Skeletal muscle tissue (tissue), 4 donors: ENCODE data around the gene CRIM1. TPM values are rescaled to one million over a fixed set of nuclear protein-coding genes. Genes with fewer than 3 reads are reported as not detected.

Source experiments
- H3K27ac ChIP-seq: one replicate; pipeline ENCODE4 v1.7.0; 2013; ENCODE audit warnings: mild to moderate bottlenecking, low read depth, low read length, inconsistent platforms
- H3K27me3 ChIP-seq, 3 donors: one replicate each; pipeline ENCODE4 v1.7.0; 2013; ENCODE audit warnings: low read length in 3 of 3; ENCODE audit not compliant: control insufficient read depth in 3 of 3, insufficient read depth in 3 of 3
- H3K36me3 ChIP-seq, 3 donors: one replicate each; pipeline ENCODE4 v1.7.0; 2013; ENCODE audit warnings: low read length in 3 of 3; ENCODE audit not compliant: control insufficient read depth in 3 of 3, insufficient read depth in 3 of 3
- H3K4me1 ChIP-seq, 3 donors: one replicate each; pipeline ENCODE4 v1.7.0; 2013; ENCODE audit warnings: low read length in 3 of 3, mild to moderate bottlenecking in 3 of 3; ENCODE audit not compliant: control insufficient read depth in 3 of 3, insufficient read depth in 3 of 3
- H3K4me3 ChIP-seq, 3 donors: one replicate each; pipeline ENCODE4 v1.7.0; 2013; ENCODE audit warnings: low read length in 3 of 3
- H3K9ac ChIP-seq, 3 donors: one replicate each; pipeline ENCODE4 v1.7.0; 2013; ENCODE audit warnings: low read length in 3 of 3, mild to moderate bottlenecking in 3 of 3, moderate library complexity in 2 of 3, low read depth in 1 of 3
- H3K9me3 ChIP-seq, 3 donors: one replicate each; pipeline ENCODE4 v1.7.0; 2013; ENCODE audit warnings: low read length in 3 of 3; ENCODE audit not compliant: control insufficient read depth in 3 of 3
- total RNA-seq: library from RNA; depleted of rRNA; stranded (reverse); fragments of >200 nt; gene quantifications from one replicate; pipeline ENCODE4 v1.2.3, GENCODE V29; 2014
- donor health status: Osteomylitis.

The CRIM1 gene
- total RNA-seq, 1 donor from 2014 or later: 44.9 TPM

DNA sequence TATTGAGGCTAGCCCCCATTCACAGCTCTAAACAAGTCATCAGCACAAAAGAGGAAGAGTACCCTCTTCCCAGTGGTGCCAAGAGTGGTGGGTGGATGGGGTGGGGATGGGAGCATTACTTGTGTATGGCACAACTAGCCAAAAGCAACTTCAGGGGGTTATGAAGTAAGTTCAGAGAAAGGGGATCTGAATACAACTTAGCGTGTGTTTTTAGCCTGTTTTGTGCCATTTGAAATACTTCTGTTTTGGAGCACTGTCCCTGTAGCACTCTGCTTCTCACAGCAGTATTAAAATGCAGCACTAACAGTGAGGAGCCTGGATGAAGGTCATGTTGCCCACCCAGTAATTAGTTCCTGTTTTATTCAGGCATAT lies 113.5 kb downstream of the CRIM1 start:
- H3K4me3 ChIP-seq: no peak overlapping the region
- H3K27ac ChIP-seq: no peak overlapping the region
- H3K4me1 ChIP-seq: peaks cover 4 to 16% (median 10%) of the 10 kb centered on the region in 3 donors
- no peak overlapping the region for H3K9ac ChIP-seq
- no peaks in the 10 kb centered on the region for H3K27me3 ChIP-seq
- H3K9me3 ChIP-seq: no peaks in the 10 kb centered on the region
- H3K36me3 ChIP-seq: peaks cover 6 to 25% (median 17%) of the 10 kb centered on the region in 3 donors

DNA sequence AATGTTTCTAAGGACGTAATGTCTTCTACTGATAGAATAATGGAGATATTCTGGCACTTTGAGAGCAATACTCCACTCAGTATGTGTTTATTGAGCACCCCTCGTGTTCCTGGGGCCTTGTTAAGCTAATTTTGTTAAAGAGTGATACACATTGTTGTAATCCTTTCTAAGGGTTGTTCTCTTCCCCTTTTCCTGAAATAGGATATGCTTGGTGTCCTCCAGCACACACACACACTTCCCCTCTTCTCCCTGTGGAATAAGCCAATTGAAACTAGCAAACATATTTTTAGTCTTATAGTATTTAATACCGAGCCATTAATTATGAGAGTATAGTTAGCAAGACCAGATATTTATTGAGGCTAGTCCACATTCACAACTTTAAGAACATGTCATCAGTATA lies 114.1 kb downstream of the CRIM1 start:
- Histone ChIP-seq H3K36me3 (peaks cover 6 to 21% (median 13%) of the 10 kb centered on the region in 3 donors), H3K4me3 (no peak overlapping the region), H3K27me3 (no peaks in the 10 kb centered on the region), H3K9ac (no peak overlapping the region), H3K27ac (no peak overlapping the region), H3K9me3 (no peaks in the 10 kb centered on the region), H3K4me1 (peaks cover 4 to 16% (median 10%) of the 10 kb centered on the region in 3 donors)

DNA sequence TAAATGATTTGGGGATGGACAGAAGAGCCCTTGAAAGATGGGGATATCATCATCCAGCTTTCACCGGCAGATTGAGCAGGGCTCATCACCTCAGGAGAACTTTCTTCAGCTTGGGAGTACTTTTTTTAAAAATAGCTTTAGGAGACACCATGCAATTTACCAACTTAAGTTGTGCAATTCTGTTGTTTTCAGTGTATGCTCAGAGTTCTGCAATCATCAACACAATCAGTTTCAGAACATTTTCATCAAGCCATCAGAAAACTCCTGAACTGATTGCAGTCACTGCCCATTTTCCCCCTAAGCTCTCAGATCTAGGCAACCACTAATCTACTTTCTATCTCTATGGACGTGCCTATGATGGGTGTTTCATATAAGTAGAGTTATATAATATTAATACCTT lies 117.7 kb downstream of the CRIM1 start:
- no peak overlapping the region for H3K27ac ChIP-seq
- H3K9ac ChIP-seq: no peak overlapping the region
- H3K4me3 ChIP-seq: no peak overlapping the region
- H3K36me3 ChIP-seq: peaks cover 9 to 16% (median 14%) of the 10 kb centered on the region in 3 donors
- peaks cover 0 to 2% (median 0%) of the 10 kb centered on the region in 3 donors for H3K9me3 ChIP-seq
- peaks cover 4 to 24% (median 9%) of the 10 kb centered on the region in 3 donors for H3K4me1 ChIP-seq
- H3K27me3 ChIP-seq: no peaks in the 10 kb centered on the region

DNA sequence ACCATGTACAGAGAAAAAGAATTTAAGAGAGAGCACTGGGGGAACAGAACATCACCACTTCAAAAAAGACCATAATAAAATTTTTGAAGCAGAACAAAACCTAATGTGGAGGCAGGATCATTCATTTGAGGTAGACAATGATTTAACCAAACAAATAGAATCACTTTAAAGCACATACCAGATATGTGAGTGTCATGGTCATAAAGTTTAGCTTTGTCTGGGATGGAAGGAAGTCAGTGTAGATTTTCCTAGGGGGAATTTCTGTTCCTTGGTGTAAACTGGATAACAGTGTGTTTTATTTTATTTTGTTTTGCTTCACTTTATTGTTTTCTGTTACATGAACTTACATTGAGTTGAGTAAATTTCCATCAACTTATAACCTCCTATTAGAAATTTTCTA lies 120.8 kb downstream of the CRIM1 start:
- Histone ChIP-seq H3K9ac (no peak overlapping the region), H3K9me3 (peaks cover 0 to 2% (median 0%) of the 10 kb centered on the region in 3 donors), H3K4me3 (no peak overlapping the region), H3K36me3 (peaks cover 21 to 40% (median 37%) of the 10 kb centered on the region in 3 donors), H3K4me1 (peaks cover 0 to 11% (median 0%) of the 10 kb centered on the region in 3 donors), H3K27me3 (no peaks in the 10 kb centered on the region), H3K27ac (no peak overlapping the region)

DNA sequence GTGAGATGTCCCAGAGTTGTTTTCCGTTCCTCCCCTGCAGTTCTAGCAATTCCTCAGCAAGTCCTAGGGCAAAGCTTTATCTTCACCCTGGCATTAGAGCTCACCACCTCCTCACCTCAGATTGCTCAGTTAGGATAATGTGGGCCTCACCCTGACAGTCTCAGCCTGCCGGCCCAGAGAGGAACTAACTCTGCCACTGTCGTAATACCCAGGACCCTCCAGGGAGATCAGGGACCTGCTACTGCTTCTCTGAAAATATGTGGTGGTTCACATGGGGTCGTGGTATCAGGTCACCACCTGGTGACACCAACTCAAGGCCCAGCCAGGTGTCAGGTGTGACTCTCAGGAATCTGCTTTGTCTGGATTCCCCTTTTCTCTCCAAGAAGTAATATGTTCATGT lies 121.7 kb downstream of the CRIM1 start:
- Histone ChIP-seq H3K9ac (no peak overlapping the region), H3K27ac (peak overlapping the region; percentile 5), H3K27me3 (no peaks in the 10 kb centered on the region), H3K4me1 (peaks cover 0 to 15% (median 2%) of the 10 kb centered on the region in 3 donors), H3K9me3 (peaks cover 0 to 2% (median 0%) of the 10 kb centered on the region in 3 donors), H3K36me3 (peaks cover 25 to 42% (median 38%) of the 10 kb centered on the region in 3 donors), H3K4me3 (no peak overlapping the region)

DNA sequence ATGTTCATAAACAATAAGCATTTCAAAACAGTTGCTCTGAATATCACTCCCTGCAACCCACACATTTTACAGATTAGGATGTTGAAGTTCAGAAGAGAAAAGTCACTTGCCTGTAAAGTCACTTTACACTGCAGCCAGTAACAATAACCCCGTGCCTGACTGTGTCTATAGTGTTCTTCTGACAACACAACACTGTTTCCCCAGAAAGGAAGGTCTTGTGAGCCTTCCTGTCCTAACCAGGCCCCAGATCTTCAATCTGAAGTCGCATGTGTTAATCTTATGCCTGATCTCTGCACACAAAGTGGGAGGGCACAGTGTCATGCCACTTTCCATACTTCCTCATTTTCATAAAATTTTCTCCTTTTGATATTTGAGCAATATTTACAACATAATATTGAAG lies 122.2 kb downstream of the CRIM1 start:
- Histone ChIP-seq H3K27ac (peak overlapping the region; percentile 5), H3K9ac (no peak overlapping the region), H3K36me3 (peaks cover 25 to 44% (median 38%) of the 10 kb centered on the region in 3 donors), H3K4me1 (peaks cover 0 to 18% (median 2%) of the 10 kb centered on the region in 3 donors), H3K9me3 (peaks cover 0 to 2% (median 0%) of the 10 kb centered on the region in 3 donors), H3K4me3 (no peak overlapping the region), H3K27me3 (no peaks in the 10 kb centered on the region)

DNA sequence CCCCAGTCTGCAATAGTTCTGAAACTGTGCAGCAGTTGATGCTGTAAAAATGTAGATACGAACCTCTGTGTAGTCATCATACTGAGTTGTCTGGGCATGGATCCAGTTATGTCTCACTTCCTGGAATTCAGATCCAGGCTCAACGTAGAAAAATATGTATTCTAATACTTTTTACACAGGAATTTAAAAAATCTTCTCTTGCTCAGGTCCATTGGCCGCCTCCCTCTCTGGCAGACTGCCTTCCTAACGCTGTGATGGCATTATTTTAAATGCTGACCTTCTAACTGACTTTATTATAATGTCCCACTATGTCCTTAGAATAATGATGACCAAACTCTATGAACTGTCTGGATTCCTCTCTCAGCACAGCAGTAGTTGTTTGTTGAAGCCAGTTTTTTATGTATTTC lies 122.8 kb downstream of the CRIM1 start:
- Histone ChIP-seq H3K9ac (no peak overlapping the region), H3K36me3 (peaks cover 25 to 45% (median 38%) of the 10 kb centered on the region in 3 donors)

DNA sequence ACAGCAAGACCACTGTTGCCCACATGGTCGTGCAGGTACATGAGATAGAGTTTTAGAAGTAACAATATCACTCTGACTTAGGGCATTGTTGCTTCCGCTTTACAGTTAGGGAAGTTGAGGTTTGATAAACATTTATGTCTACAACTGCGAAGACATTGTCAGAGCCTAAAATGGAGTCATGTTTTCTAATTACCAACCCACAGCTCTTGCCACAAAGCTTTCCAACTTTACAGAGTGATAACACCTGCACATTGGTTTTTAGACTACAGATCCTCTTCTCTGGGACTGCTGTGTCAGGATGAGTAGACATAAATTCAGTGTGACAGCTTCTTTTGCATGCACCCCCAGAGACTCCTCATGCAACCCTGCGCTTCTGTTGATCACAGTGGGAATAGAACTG lies 123.4 kb downstream of the CRIM1 start:
- no peak overlapping the region for H3K9ac ChIP-seq
- peak overlapping the region; percentile 16 for H3K27ac ChIP-seq
- no peaks in the 10 kb centered on the region for H3K27me3 ChIP-seq
- no peak overlapping the region for H3K4me3 ChIP-seq
- H3K4me1 ChIP-seq: peaks cover 0 to 29% (median 10%) of the 10 kb centered on the region in 3 donors
- peaks cover 0 to 2% (median 0%) of the 10 kb centered on the region in 3 donors for H3K9me3 ChIP-seq
- peaks cover 28 to 45% (median 40%) of the 10 kb centered on the region in 3 donors for H3K36me3 ChIP-seq

More for the DNA sequence above, 122.8 kb downstream of the CRIM1 start:
- Histone ChIP-seq H3K9me3 (peaks cover 0 to 2% (median 0%) of the 10 kb centered on the region in 3 donors), H3K27ac (peak overlapping the region; percentile 16), H3K4me3 (no peak overlapping the region), H3K4me1 (peaks cover 0 to 22% (median 5%) of the 10 kb centered on the region in 3 donors), H3K27me3 (no peaks in the 10 kb centered on the region)

DNA sequence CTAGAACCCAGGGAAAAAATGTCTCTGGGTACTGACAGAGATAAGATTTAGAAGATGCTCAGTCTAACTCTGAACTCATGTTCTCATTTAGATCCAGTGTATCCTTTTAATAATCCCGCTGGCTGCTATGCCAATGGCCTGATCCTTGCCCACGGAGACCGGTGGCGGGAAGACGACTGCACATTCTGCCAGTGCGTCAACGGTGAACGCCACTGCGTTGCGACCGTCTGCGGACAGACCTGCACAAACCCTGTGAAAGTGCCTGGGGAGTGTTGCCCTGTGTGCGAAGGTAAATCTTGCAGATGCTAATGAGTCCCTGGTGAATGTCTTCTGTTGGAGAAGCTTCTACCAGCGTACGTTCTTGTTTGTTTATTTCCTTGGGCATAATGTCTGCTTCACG lies 123.8 kb downstream of the CRIM1 start:
- Histone ChIP-seq H3K27ac (no peak overlapping the region), H3K27me3 (no peaks in the 10 kb centered on the region), H3K4me3 (no peak overlapping the region), H3K9ac (no peak overlapping the region), H3K36me3 (peaks cover 28 to 45% (median 42%) of the 10 kb centered on the region in 3 donors), H3K9me3 (peaks cover 0 to 2% (median 0%) of the 10 kb centered on the region in 3 donors), H3K4me1 (peaks cover 2 to 33% (median 14%) of the 10 kb centered on the region in 3 donors)

DNA sequence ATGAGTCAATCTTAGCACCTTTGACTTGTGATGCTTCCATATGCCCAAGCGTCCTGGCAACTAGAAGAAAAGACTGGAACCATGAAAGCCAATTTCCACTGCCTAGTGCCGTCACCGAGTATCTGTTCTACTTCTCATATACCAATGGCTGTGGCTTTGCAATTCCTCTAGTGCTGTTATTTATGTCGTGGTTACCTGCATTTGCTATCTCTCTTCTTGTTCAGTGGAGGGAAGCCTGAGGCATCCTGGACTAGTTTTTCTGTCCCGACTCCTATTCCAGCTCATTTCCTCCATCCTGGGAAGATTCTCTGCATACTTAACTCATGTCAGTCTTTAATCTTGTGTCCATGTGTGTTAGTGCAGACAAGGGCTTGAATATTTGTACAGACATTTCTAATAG lies 124.5 kb downstream of the CRIM1 start:
- no peaks in the 10 kb centered on the region for H3K27me3 ChIP-seq
- H3K9me3 ChIP-seq: peaks cover 0 to 2% (median 0%) of the 10 kb centered on the region in 3 donors
- H3K36me3 ChIP-seq: peaks cover 28 to 45% (median 44%) of the 10 kb centered on the region in 3 donors
- no peak overlapping the region for H3K4me3 ChIP-seq
- no peak overlapping the region for H3K27ac ChIP-seq
- peaks cover 8 to 39% (median 19%) of the 10 kb centered on the region in 3 donors for H3K4me1 ChIP-seq
- H3K9ac ChIP-seq: no peak overlapping the region
